ENCODE measurements around the gene SHBG. TPM values are rescaled to one million over a fixed set of nuclear protein-coding genes. Genes with fewer than 3 reads are reported as not detected.
A peak's percentile ranks its signal among the peaks of the same experiment; 100 is the strongest.

Gene SHBG
- total and polyA plus RNA-seq, 2 experiments from 2014 or later, result 0.38 to 0.48 TPM

DNA sequence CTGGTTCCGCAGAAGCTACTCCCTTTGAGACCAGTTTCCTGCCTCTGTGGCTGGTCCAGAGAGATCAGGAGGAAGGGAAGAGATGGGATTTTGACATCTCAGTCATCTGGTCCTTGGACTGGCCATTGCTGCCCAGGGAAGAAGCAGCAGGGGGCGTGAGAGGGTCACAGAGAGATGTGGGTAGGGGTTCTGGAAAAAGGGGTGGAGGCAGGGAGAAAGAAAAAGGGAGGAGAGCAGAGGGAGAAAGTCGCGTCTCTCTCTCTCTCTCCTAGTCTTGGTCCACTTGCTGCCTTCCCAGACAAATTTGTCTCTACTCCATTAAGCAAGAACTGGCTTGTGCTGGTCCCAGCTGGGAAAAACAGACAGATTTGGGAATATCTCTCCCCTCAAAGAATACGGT is 4.4 kb downstream of the SHBG start (continued):
- TF ChIP-seq, protein P1, sequence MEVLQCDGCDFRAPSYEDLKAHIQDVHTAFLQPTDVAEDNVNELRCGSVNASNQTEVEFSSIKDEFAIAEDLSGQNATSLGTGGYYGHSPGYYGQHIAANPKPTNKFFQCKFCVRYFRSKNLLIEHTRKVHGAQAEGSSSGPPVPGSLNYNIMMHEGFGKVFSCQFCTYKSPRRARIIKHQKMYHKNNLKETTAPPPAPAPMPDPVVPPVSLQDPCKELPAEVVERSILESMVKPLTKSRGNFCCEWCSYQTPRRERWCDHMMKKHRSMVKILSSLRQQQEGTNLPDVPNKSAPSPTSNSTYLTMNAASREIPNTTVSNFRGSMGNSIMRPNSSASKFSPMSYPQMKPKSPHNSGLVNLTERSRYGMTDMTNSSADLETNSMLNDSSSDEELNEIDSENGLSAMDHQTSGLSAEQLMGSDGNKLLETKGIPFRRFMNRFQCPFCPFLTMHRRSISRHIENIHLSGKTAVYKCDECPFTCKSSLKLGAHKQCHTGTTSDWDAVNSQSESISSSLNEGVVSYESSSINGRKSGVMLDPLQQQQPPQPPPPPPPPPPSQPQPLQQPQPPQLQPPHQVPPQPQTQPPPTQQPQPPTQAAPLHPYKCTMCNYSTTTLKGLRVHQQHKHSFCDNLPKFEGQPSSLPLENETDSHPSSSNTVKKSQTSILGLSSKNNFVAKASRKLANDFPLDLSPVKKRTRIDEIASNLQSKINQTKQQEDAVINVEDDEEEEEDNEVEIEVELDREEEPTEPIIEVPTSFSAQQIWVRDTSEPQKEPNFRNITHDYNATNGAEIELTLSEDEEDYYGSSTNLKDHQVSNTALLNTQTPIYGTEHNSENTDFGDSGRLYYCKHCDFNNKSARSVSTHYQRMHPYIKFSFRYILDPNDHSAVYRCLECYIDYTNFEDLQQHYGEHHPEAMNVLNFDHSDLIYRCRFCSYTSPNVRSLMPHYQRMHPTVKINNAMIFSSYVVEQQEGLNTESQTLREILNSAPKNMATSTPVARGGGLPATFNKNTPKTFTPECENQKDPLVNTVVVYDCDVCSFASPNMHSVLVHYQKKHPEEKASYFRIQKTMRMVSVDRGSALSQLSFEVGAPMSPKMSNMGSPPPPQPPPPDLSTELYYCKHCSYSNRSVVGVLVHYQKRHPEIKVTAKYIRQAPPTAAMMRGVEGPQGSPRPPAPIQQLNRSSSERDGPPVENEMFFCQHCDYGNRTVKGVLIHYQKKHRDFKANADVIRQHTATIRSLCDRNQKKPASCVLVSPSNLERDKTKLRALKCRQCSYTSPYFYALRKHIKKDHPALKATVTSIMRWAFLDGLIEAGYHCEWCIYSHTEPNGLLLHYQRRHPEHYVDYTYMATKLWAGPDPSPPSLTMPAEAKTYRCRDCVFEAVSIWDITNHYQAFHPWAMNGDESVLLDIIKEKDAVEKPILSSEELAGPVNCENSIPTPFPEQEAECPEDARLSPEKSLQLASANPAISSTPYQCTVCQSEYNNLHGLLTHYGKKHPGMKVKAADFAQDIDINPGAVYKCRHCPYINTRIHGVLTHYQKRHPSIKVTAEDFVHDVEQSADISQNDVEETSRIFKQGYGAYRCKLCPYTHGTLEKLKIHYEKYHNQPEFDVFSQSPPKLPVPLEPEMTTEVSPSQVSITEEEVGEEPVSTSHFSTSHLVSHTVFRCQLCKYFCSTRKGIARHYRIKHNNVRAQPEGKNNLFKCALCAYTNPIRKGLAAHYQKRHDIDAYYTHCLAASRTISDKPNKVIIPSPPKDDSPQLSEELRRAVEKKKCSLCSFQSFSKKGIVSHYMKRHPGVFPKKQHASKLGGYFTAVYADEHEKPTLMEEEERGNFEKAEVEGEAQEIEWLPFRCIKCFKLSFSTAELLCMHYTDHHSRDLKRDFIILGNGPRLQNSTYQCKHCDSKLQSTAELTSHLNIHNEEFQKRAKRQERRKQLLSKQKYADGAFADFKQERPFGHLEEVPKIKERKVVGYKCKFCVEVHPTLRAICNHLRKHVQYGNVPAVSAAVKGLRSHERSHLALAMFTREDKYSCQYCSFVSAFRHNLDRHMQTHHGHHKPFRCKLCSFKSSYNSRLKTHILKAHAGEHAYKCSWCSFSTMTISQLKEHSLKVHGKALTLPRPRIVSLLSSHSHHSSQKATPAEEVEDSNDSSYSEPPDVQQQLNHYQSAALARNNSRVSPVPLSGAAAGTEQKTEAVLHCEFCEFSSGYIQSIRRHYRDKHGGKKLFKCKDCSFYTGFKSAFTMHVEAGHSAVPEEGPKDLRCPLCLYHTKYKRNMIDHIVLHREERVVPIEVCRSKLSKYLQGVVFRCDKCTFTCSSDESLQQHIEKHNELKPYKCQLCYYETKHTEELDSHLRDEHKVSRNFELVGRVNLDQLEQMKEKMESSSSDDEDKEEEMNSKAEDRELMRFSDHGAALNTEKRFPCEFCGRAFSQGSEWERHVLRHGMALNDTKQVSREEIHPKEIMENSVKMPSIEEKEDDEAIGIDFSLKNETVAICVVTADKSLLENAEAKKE (CRISPR knock-in tag; IDR thresholded peaks at IDR 0.05), result no peak
- TF ChIP-seq POLR2AphosphoS5 (IDR thresholded peaks at IDR 0.05; ENCODE audit: low read depth), result no peak
- no peak for TF ChIP-seq JUNB (IDR thresholded peaks at IDR 0.05; ENCODE audit: unreplicated experiment)
- TF ChIP-seq CREB1 (CRISPR knock-in tag; IDR thresholded peaks at IDR 0.05; ENCODE audit: low read depth), result peak; percentile 18; the same call in 1 of the 2 replicates
- no peak for TF ChIP-seq EZH2 (IDR thresholded peaks at IDR 0.05; ENCODE audit: low read depth, unreplicated experiment)

DNA sequence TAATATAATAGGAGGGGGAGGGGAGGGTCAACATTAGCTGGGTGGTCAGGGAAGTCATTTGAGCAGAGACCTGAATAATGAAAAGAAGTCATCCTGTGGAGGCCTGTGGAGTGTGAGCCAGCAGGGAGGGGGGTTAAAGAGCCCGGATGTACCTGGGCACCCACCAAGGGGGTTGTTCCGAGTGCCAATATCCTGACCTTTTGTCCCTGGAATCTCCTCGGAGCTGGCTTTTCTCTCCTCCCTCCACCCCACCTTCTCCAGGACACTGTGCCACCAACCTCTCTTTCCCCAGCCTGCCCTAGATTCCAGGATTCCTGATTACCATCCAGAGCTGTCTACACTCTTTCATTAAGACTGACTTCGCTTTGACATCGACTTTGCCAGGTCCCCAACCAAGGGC is 6.2 kb downstream of the SHBG start:
- no peak for DNase-seq (ENCODE audit: low spot score)
- H3K79me2 ChIP-seq (replicated peaks; ENCODE audit: insufficient read depth), result no peaks in the 10 kb centered on the region
- H3F3A ChIP-seq (replicated peaks; ENCODE audit: low read depth), result 0 out of 2 replicates have a peak, but pooled peaks cover 7% of the 10 kb centered on the region
- Mint-ChIP-seq H3K4me3 (no peak overlapping the region), H3K9me3 (no peaks in the 10 kb centered on the region; the same call in 2 of the 3 replicates), H3K4me1 (peaks cover 34% of the 10 kb centered on the region), H3K27ac (0 out of 2 replicates have a peak overlapping the region, but pooled peaks have one; percentile 43), H3K36me3 (ENCODE audit: low read depth) (no peaks in the 10 kb centered on the region), H3K27me3 (ENCODE audit: insufficient read depth, low read depth, poor library complexity) (peaks cover 16% of the 10 kb centered on the region)
- no peak for ATAC-seq
- H3K4me2 ChIP-seq, result peak overlapping the region; percentile 11; the same call in 1 of the 2 replicates
- H2AFZ ChIP-seq, result peak overlapping the region; percentile 85
- no peak overlapping the region for H3K27ac ChIP-seq (ENCODE audit: low read depth)
- H3K9me2 ChIP-seq (ENCODE audit: insufficient read depth), result no peaks in the 10 kb centered on the region
- H3K36me3 ChIP-seq (ENCODE audit: insufficient read depth), result no peaks in the 10 kb centered on the region
- H4K20me1 ChIP-seq (replicated peaks; ENCODE audit: insufficient read depth), result no peaks in the 10 kb centered on the region
- H3K4me1 ChIP-seq (ENCODE audit: insufficient read depth), result peaks cover 7% of the 10 kb centered on the region; the same call in 1 of the 2 replicates
- H3K4me3 ChIP-seq, result no peak overlapping the region
- H3K27me3 ChIP-seq (ENCODE audit: insufficient read depth), result no peaks in the 10 kb centered on the region
- TF ChIP-seq, protein P2, sequence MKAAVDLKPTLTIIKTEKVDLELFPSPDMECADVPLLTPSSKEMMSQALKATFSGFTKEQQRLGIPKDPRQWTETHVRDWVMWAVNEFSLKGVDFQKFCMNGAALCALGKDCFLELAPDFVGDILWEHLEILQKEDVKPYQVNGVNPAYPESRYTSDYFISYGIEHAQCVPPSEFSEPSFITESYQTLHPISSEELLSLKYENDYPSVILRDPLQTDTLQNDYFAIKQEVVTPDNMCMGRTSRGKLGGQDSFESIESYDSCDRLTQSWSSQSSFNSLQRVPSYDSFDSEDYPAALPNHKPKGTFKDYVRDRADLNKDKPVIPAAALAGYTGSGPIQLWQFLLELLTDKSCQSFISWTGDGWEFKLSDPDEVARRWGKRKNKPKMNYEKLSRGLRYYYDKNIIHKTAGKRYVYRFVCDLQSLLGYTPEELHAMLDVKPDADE (IDR thresholded peaks at IDR 0.05), result no peak
- no peak for TF ChIP-seq ZNF114 (CRISPR knock-in tag; IDR thresholded peaks at IDR 0.05)
- TF ChIP-seq NANOG (IDR thresholded peaks at IDR 0.05; ENCODE audit: borderline replicate concordance), result no peak
- TF ChIP-seq STAT1 (IDR thresholded peaks at IDR 0.05; ENCODE audit: unreplicated experiment), result no peak
- no peak for TF ChIP-seq JUNB (IDR thresholded peaks at IDR 0.05; ENCODE audit: unreplicated experiment)
- TF ChIP-seq ZNF331 (CRISPR knock-in tag; IDR thresholded peaks at IDR 0.05; ENCODE audit: low read depth), result no peak
- TF ChIP-seq, protein P3, sequence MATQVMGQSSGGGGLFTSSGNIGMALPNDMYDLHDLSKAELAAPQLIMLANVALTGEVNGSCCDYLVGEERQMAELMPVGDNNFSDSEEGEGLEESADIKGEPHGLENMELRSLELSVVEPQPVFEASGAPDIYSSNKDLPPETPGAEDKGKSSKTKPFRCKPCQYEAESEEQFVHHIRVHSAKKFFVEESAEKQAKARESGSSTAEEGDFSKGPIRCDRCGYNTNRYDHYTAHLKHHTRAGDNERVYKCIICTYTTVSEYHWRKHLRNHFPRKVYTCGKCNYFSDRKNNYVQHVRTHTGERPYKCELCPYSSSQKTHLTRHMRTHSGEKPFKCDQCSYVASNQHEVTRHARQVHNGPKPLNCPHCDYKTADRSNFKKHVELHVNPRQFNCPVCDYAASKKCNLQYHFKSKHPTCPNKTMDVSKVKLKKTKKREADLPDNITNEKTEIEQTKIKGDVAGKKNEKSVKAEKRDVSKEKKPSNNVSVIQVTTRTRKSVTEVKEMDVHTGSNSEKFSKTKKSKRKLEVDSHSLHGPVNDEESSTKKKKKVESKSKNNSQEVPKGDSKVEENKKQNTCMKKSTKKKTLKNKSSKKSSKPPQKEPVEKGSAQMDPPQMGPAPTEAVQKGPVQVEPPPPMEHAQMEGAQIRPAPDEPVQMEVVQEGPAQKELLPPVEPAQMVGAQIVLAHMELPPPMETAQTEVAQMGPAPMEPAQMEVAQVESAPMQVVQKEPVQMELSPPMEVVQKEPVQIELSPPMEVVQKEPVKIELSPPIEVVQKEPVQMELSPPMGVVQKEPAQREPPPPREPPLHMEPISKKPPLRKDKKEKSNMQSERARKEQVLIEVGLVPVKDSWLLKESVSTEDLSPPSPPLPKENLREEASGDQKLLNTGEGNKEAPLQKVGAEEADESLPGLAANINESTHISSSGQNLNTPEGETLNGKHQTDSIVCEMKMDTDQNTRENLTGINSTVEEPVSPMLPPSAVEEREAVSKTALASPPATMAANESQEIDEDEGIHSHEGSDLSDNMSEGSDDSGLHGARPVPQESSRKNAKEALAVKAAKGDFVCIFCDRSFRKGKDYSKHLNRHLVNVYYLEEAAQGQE (IDR thresholded peaks at IDR 0.05; ENCODE audit: unreplicated experiment), result no peak

All from GM23338 (cell line).